ENCODE measurements around the gene DPRX. TPM values are rescaled to one million over a fixed set of nuclear protein-coding genes. Genes with fewer than 3 reads are reported as not detected.

DPRX gene
- total RNA-seq, 1 experiment from 2014 or later, result not detected

DNA sequence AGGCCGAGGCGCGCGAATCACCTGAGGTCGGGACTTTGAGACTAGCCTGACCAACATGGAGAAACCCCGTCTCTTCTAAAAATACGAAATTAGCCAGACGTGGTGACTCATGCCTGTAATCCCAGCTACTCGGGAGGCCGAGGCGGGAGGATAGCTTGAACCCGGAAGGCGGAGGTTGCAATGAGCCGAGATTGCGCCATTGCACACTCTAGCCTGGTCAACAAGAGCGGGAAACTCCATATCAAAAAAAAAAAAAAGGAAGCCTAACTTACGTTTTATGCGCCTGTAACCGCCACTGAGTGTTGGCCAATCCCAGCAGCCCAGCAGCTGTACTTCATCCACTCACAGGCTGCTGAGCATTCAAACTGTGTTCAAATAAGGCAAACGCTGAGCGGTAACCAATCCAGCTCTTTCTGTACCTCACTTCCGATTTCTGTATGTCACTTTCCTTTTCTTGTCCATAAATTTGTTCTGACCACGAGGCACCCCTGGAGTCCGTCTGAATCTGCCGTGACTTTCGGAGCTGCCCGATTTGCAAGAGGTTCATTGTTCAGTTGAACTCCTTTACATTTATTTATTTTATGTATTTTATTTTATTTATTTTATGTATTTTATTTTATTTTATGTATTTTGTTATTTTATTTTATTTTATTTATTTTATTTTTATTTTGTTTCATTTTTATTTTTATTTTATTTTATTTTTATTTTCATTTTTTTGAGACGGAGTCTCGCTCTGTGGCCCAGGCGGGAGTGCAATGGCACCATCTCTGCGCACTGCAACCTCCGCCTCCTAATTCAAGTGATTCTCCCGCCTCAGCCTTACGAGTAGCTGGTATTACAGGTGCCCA is 18.2 kb downstream of the DPRX start:
- H3K36me3 Mint-ChIP-seq, result peaks cover 49% of the 10 kb centered on the region

DNA sequence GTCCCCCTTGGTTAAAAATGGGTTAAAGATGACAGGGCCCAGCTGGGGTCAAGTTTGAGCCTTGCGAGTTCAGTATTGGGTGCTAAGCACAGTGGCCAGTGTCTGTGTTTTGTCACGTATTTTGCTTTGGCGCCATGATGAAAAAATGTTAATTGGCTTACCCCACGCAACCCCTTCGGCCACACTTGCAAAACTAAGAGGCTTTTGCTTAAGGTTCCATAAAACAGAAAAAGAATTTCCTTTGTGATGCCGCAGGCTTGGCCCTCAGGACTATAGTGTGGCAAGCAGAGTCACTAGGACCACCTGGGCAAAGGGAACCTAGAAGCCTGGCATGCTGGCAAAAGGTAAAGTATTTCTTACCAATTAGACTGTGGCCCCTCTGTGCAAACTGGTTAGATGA is 20.7 kb downstream of the DPRX start:
- no peak for ATAC-seq
- Mint-ChIP-seq H3K27me3 (ENCODE audit: low read depth) (peaks cover 8% of the 10 kb centered on the region), H3K36me3 (peaks cover 63% of the 10 kb centered on the region), H3K4me3 (no peak overlapping the region), H3K9me3 (peaks cover 37% of the 10 kb centered on the region), H3K27ac (no peak overlapping the region), H3K4me1 (no peaks in the 10 kb centered on the region)
- CTCF ChIA-PET, result no interaction called here
- DNase-seq (ENCODE audit: low spot score), result no peak
- POLR2A ChIA-PET, result no interaction called here
- no peak for TF ChIP-seq IRF1 (CRISPR knock-in tag; IDR thresholded peaks at IDR 0.05)
- no peak for TF ChIP-seq ERG (CRISPR knock-in tag; IDR thresholded peaks at IDR 0.05)
- TF ChIP-seq ZNF425 (CRISPR knock-in tag; conservative IDR thresholded peaks at IDR 0.05), result no peak
- TF ChIP-seq, protein P1, sequence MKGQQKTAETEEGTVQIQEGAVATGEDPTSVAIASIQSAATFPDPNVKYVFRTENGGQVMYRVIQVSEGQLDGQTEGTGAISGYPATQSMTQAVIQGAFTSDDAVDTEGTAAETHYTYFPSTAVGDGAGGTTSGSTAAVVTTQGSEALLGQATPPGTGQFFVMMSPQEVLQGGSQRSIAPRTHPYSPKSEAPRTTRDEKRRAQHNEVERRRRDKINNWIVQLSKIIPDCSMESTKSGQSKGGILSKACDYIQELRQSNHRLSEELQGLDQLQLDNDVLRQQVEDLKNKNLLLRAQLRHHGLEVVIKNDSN (CRISPR knock-in tag; IDR thresholded peaks at IDR 0.05), result no peak

More for the DNA sequence above, 18.2 kb downstream of the DPRX start:
- POLR2A ChIA-PET, result no interaction called here
- H3K4me1 Mint-ChIP-seq, result peaks cover 9% of the 10 kb centered on the region
- no peak for ATAC-seq
- H3K4me3 Mint-ChIP-seq, result no peak overlapping the region
- no peak for DNase-seq (ENCODE audit: low spot score)
- no peak overlapping the region for H3K27ac Mint-ChIP-seq
- CTCF ChIA-PET, result interaction anchor here (1.0 to 1.2 kb wide), 2 partner anchors 9 kb away, joined by 3 to 9 read pairs; no protein-coding TSS in a partner anchor
- peaks cover 7% of the 10 kb centered on the region for H3K27me3 Mint-ChIP-seq (ENCODE audit: low read depth)
- TF ChIP-seq ZNF512 (CRISPR knock-in tag; IDR thresholded peaks at IDR 0.05; ENCODE audit: borderline replicate concordance), result no peak
- TF ChIP-seq ARID4B (CRISPR knock-in tag; IDR thresholded peaks at IDR 0.05; ENCODE audit: borderline replicate concordance), result no peak
- no peak for TF ChIP-seq RORB (CRISPR knock-in tag; IDR thresholded peaks at IDR 0.05)
- TF ChIP-seq ZNF396 (CRISPR knock-in tag; IDR thresholded peaks at IDR 0.05; ENCODE audit: borderline replicate concordance), result no peak
- no peak for TF ChIP-seq ZNF416 (CRISPR knock-in tag; IDR thresholded peaks at IDR 0.05)
- TF ChIP-seq MXD4 (CRISPR knock-in tag; IDR thresholded peaks at IDR 0.05; ENCODE audit: borderline replicate concordance), result no peak
- TF ChIP-seq GTF2I (CRISPR knock-in tag; conservative IDR thresholded peaks at IDR 0.05), result no peak
- TF ChIP-seq HMGA2 (CRISPR knock-in tag; IDR thresholded peaks at IDR 0.05), result peak; percentile 100
- TF ChIP-seq, protein P2, sequence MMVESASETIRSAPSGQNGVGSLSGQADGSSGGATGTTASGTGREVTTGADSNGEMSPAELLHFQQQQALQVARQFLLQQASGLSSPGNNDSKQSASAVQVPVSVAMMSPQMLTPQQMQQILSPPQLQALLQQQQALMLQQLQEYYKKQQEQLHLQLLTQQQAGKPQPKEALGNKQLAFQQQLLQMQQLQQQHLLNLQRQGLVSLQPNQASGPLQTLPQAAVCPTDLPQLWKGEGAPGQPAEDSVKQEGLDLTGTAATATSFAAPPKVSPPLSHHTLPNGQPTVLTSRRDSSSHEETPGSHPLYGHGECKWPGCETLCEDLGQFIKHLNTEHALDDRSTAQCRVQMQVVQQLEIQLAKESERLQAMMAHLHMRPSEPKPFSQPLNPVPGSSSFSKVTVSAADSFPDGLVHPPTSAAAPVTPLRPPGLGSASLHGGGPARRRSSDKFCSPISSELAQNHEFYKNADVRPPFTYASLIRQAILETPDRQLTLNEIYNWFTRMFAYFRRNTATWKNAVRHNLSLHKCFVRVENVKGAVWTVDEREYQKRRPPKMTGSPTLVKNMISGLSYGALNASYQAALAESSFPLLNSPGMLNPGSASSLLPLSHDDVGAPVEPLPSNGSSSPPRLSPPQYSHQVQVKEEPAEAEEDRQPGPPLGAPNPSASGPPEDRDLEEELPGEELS (CRISPR knock-in tag; IDR thresholded peaks at IDR 0.05), result no peak
- peaks cover 22% of the 10 kb centered on the region for H3K9me3 Mint-ChIP-seq

All from WTC11 (cell line).